IMR-90 (cell line): Measurements from ENCODE around the gene ZNF420. TPM values are rescaled to one million over a fixed set of nuclear protein-coding genes. Genes with fewer than 3 reads are reported as not detected.

Experiments
- ATAC-seq: fragments of 200-7000 bp; cut with Tn5 transposase; 2 replicates; pipeline ENCODE4 v1.9.1; 2020; ENCODE audit warnings: low read depth, mild to moderate bottlenecking, moderate library complexity
- BruUV-seq: library from RNA; stranded (reverse); fragments of 400-500 nt; replicated peaks from 2 replicates; lab custom pipeline; 2021; lab: Mats Ljungman, UMichigan
- CTCF ChIA-PET: fragments of 300-600 bp; formaldehyde crosslinking; extraction: SDS; loops from one replicate; lab custom pipeline; 2021; ENCODE audit warnings: antibody characterized with exemption; lab: Yijun Ruan, JAX
- POLR2A ChIA-PET: fragments of 300-600 bp; sonication (Branson Sonifier 250); formaldehyde crosslinking; loops from one replicate; lab custom pipeline; 2022; ENCODE audit warnings: antibody characterized with exemption; ENCODE audit not compliant: unreplicated experiment; lab: Charles Lee
- DNase-seq: peaks from one replicate; pipeline ENCODE4 v3.0.0; 2013
- H2AFZ ChIP-seq: replicated peaks from 2 replicates; pipeline ENCODE3; 2013; ENCODE audit warnings: low read length, mild to moderate bottlenecking; ENCODE audit not compliant: poor library complexity
- H2AK5ac ChIP-seq: 2 replicates; pipeline ENCODE4 v1.6.1; 2013; ENCODE audit warnings: low read depth, low read length, inconsistent platforms
- H2AK9ac ChIP-seq: replicated peaks from 2 replicates; pipeline ENCODE3; 2013; ENCODE audit warnings: mild to moderate bottlenecking, low read depth, low read length, moderate library complexity; ENCODE audit not compliant: poor library complexity
- H2BK120ac ChIP-seq: 2 replicates; pipeline ENCODE4 v1.6.1; 2013; ENCODE audit warnings: low read depth, low read length, inconsistent platforms
- H2BK15ac ChIP-seq: 3 replicates; pipeline ENCODE4 v1.6.1; 2013; ENCODE audit warnings: low read depth, low read length, inconsistent platforms
- H2BK20ac ChIP-seq: 2 replicates; pipeline ENCODE4 v1.6.1; 2013; ENCODE audit warnings: low read depth, mild to moderate bottlenecking, inconsistent platforms, low read length, moderate library complexity
- H2BK5ac ChIP-seq: 2 replicates; pipeline ENCODE4 v1.6.1; 2013; ENCODE audit warnings: mild to moderate bottlenecking, low read depth, low read length, inconsistent platforms; ENCODE audit not compliant: poor library complexity, severe bottlenecking
- H3K14ac ChIP-seq: replicated peaks from 2 replicates; pipeline ENCODE4 v1.6.1; 2013; ENCODE audit warnings: low read depth, low read length, inconsistent platforms
- H3K18ac ChIP-seq: 2 replicates; pipeline ENCODE4 v1.6.1; 2013; ENCODE audit warnings: low read depth, low read length, control low read depth
- H3K23ac ChIP-seq: 2 replicates; pipeline ENCODE4 v1.6.1; 2013; ENCODE audit warnings: low read depth, low read length, inconsistent platforms
- H3K27ac ChIP-seq: 2 replicates; pipeline ENCODE4 v1.5.1; 2013; ENCODE audit warnings: mild to moderate bottlenecking, control low read depth, low read length; ENCODE audit not compliant: insufficient read depth
- H3K27me3 ChIP-seq: 2 replicates; pipeline ENCODE4 v1.6.1; 2013; ENCODE audit warnings: low read length; ENCODE audit not compliant: control insufficient read depth, insufficient read depth
- H3K36me3 ChIP-seq: 2 replicates; pipeline ENCODE4 v1.6.1; 2013; ENCODE audit warnings: low read length, mixed read lengths; ENCODE audit not compliant: control insufficient read depth, insufficient read depth
- H3K4ac ChIP-seq: 2 replicates; pipeline ENCODE4 v1.6.1; 2013; ENCODE audit warnings: low read depth, low read length, inconsistent platforms
- H3K4me1 ChIP-seq: 2 replicates; pipeline ENCODE4 v1.6.1; 2013; ENCODE audit warnings: low read length, mixed read lengths; ENCODE audit not compliant: control insufficient read depth, insufficient read depth
- H3K4me2 ChIP-seq: 2 replicates; pipeline ENCODE4 v1.6.1; 2013; ENCODE audit warnings: low read depth, mild to moderate bottlenecking, control low read depth, low read length, moderate library complexity
- H3K4me3 ChIP-seq: 2 replicates; pipeline ENCODE4 v1.5.1; 2013; ENCODE audit warnings: low read depth, mild to moderate bottlenecking, control low read depth, low read length, moderate library complexity; ENCODE audit not compliant: insufficient read depth
- H3K56ac ChIP-seq: 2 replicates; pipeline ENCODE4 v1.6.1; 2013; ENCODE audit warnings: low read length, inconsistent platforms; ENCODE audit not compliant: insufficient read depth; ENCODE audit errors: extremely low read depth
- H3K79me1 ChIP-seq, 2 experiments: 2 replicates each; pipeline ENCODE4 v1.6.1; 2013; ENCODE audit warnings: low read length in 2 of 2, inconsistent platforms in 1 of 2, low read depth in 1 of 2
- H3K9ac ChIP-seq: 2 replicates; pipeline ENCODE4 v1.6.1; 2013; ENCODE audit warnings: low read depth, low read length, control low read depth
- H3K9me1 ChIP-seq: 2 replicates; pipeline ENCODE4 v1.6.1; 2013; ENCODE audit warnings: low read length, inconsistent platforms; ENCODE audit not compliant: insufficient read depth
- H3K9me3 ChIP-seq: 2 replicates; pipeline ENCODE4 v1.6.1; 2013; ENCODE audit warnings: low read length; ENCODE audit not compliant: control insufficient read depth, insufficient read depth
- H4K20me1 ChIP-seq: 2 replicates; pipeline ENCODE4 v1.6.1; 2013; ENCODE audit warnings: low read length, inconsistent platforms; ENCODE audit not compliant: insufficient read depth
- H4K5ac ChIP-seq: 2 replicates; pipeline ENCODE4 v1.6.1; 2013; ENCODE audit warnings: mild to moderate bottlenecking, low read depth, low read length, control low read depth
- H4K8ac ChIP-seq, 2 experiments: 2 replicates each; pipeline ENCODE4 v1.6.1; 2013; ENCODE audit warnings: low read depth in 2 of 2, low read length in 2 of 2, control low read depth in 1 of 2, inconsistent platforms in 1 of 2
- H4K91ac ChIP-seq: 2 replicates; pipeline ENCODE4 v1.6.1; 2013; ENCODE audit warnings: low read depth, low read length, inconsistent platforms; ENCODE audit not compliant: insufficient read depth
- BHLHE40 ChIP-seq: fragments of 150-350 bp; IDR thresholded peaks from 2 replicates; pipeline ENCODE4 v1.6.1; 2016; ENCODE audit warnings: mild to moderate bottlenecking, low read depth, low read length
- POLR2A ChIP-seq: IDR thresholded peaks from 2 replicates; pipeline ENCODE4 v1.6.1; 2012; ENCODE audit warnings: mild to moderate bottlenecking, low read depth, low read length
- RAD21 ChIP-seq: IDR thresholded peaks from 2 replicates; pipeline ENCODE4 v1.6.1; 2012; ENCODE audit warnings: low read length, improper control_type of control experiment
- WGBS, 2 experiments: methylation state at CpG; one replicate each; pipeline versions ENCODE4 v1.1.5 to v1.1.7; 2013; ENCODE audit warnings: missing lambda C conversion rate in 2 of 2; ENCODE audit not compliant: insufficient read length in 1 of 2; ENCODE audit errors: extremely low coverage in 2 of 2; 5-methylcytosine and 5-hydroxymethylcytosine counted together
- dilution Hi-C: fragments of 300-500 bp; cut with HindIII; formaldehyde crosslinking; loops from one replicate; pipeline ENCODE4 v1.14.3; 2018; ENCODE audit warnings: low sequenced_read_pairs; ENCODE audit not compliant: unreplicated experiment
- in situ Hi-C: fragments of 300-500 bp; cut with MboI; formaldehyde crosslinking; loops from 3 replicates; pipeline ENCODE4 v1.14.3; 2019; ENCODE audit warnings: low sequenced_read_pairs, inconsistent platforms, mixed read lengths
- intact Hi-C: fragments of 100-400 bp; cut with micrococcal nuclease; formaldehyde crosslinking; loops from 2 replicates; pipeline ENCODE4 v1.10.0; 2022
- polyA plus RNA-seq, 3 experiments: library from polyadenylated mRNA; depleted of rRNA; stranded (reverse); fragments of >200 nt; gene quantifications; 2 replicates each; pipeline ENCODE4 v1.2.3, GENCODE V29; 2012; ENCODE audit warnings: low replicate concordance in 1 of 3
- total RNA-seq: library from RNA; depleted of rRNA; stranded (reverse); fragments of >200 nt; gene quantifications from 2 replicates; pipeline ENCODE4 v1.2.3, GENCODE V29; 2012; rRNA removed
- TF ChIP-seq, protein P1 (sequence below): conservative IDR thresholded peaks from 2 replicates; pipeline ENCODE4 v1.5.1; 2012; ENCODE audit warnings: mild to moderate bottlenecking, low read depth, low read length, improper control_type of control experiment

The ZNF420 gene
- total and polyA plus RNA-seq, 2 of the 4 experiments (the other 2 are of a cell fraction): 1.5 to 11.7 TPM

DNA sequence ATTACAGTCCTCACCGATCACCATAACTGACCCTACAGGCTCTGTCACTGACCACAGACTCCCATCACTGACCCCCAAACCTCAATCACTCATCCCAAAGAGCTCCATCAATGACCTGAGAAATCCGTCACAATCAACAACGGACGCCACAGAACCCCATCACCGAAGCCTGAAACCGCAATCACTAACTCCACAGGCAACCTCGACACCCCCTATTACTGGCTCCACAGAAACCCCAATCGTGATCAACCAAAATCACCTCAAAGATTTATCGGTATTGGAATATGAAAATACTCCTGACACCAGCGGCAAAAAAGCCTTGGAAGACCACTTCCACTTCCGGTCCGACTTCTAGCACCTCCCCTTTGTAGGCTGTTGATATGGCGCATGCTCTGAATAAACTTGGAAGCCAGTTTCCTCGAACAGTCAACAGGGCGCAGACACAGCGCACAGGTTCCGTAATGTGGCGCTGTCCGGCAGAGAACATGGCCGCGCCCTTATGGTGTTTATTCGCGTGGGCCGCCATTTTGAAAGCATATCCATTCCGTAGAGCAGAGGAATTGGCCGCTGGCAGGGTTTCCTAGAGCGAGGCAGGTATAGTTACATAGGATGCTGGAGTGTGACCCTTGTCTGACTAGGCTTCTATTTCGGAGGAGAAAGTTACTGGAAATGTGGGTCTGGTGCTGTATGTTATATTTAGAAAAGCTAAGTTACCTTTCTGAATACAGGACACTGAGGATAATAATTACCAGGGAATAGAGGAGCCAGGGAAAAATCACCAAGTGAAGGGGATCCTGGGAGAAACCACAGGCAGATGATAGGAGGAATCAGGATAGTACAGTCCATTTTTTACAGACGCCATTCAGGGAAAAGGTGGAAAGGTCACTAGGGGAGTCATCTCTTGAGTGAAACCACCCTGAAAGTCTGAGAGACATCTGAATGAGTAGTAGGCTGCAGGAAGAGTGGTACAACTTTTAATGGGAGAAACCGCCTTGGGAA is 94.4 kb downstream of the ZNF420 start, which contains the start of gene ZNF585A:
ZNF585A (minus strand) TSS at position 328 of the 999 bp plus-strand sequence. CDS start 2,785 bp downstream, outside the sequence.
- in situ Hi-C loops (no loop called here), intact Hi-C loops (no loop called here), dilution Hi-C loops (no loop called here)
- H4K91ac ChIP-seq: peak within 1 kb of the TSS; percentile 69
- ChIA-PET POLR2A (no interaction called here), CTCF (no interaction called here)
- H2BK5ac ChIP-seq: peak within 1 kb of the TSS; percentile 57
- H3K79me1 ChIP-seq: peaks cover 3 to 5% of the 10 kb centered on the region in 2 experiments; a peak in 2 of 4 replicates
- H2AFZ ChIP-seq: peak within 1 kb of the TSS; percentile 99
- H3K9me1 ChIP-seq: no peaks in the 10 kb centered on the region
- H3K14ac ChIP-seq: peak within 1 kb of the TSS; percentile 84
- H3K23ac ChIP-seq: peak within 1 kb of the TSS; percentile 91
- peak within 1 kb of the TSS; percentile 47; the same call in 1 of the 2 replicates for H3K18ac ChIP-seq
- H3K36me3 ChIP-seq: peaks cover 9% of the 10 kb centered on the region
- no peaks in the 10 kb centered on the region for H3K27me3 ChIP-seq
- peaks cover 9% of the 10 kb centered on the region for H3K9me3 ChIP-seq
- H3K4me3 ChIP-seq: peak within 1 kb of the TSS; percentile 65
- H3K56ac ChIP-seq: peak within 1 kb of the TSS; percentile 90
- peak within 1 kb of the TSS; percentile 74 for H4K5ac ChIP-seq
- no peaks in the 10 kb centered on the region for H4K20me1 ChIP-seq
- 0 out of 2 replicates have a peak, but pooled peaks have one; percentile 7 for TF ChIP-seq RAD21
- no peak for TF ChIP-seq BHLHE40
- peak; percentile 54; the same call in 1 of the 2 replicates for TF ChIP-seq POLR2A
- TF ChIP-seq, protein P1, sequence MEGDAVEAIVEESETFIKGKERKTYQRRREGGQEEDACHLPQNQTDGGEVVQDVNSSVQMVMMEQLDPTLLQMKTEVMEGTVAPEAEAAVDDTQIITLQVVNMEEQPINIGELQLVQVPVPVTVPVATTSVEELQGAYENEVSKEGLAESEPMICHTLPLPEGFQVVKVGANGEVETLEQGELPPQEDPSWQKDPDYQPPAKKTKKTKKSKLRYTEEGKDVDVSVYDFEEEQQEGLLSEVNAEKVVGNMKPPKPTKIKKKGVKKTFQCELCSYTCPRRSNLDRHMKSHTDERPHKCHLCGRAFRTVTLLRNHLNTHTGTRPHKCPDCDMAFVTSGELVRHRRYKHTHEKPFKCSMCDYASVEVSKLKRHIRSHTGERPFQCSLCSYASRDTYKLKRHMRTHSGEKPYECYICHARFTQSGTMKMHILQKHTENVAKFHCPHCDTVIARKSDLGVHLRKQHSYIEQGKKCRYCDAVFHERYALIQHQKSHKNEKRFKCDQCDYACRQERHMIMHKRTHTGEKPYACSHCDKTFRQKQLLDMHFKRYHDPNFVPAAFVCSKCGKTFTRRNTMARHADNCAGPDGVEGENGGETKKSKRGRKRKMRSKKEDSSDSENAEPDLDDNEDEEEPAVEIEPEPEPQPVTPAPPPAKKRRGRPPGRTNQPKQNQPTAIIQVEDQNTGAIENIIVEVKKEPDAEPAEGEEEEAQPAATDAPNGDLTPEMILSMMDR: peak; percentile 25
- H2AK9ac ChIP-seq: peak within 1 kb of the TSS; percentile 95
- no peak within 1 kb of the TSS for H2BK20ac ChIP-seq
- H3K4me1 ChIP-seq: no peaks in the 10 kb centered on the region
- peak within 1 kb of the TSS; percentile 68; the same call in 1 of the 2 replicates for H2AK5ac ChIP-seq
- BruUV-seq: TSS peak; percentile 47
- peak within 1 kb of the TSS; percentile 69 to 99 for H4K8ac ChIP-seq
- H2BK120ac ChIP-seq: peak within 1 kb of the TSS; percentile 31; the same call in 1 of the 2 replicates
- ATAC-seq: peak; percentile 100
- 0% methylated on average over 7 of the region's 30 CpGs; no CpG with 5 or more reads in 1 of the 2 experiments for WGBS, 2 experiments
- no peak within 1 kb of the TSS; the same call in 2 of the 3 replicates for H2BK15ac ChIP-seq
- H3K9ac ChIP-seq: peak within 1 kb of the TSS; percentile 81
- peak within 1 kb of the TSS; percentile 91 for H3K4ac ChIP-seq
- H3K4me2 ChIP-seq: peak within 1 kb of the TSS; percentile 75
- H3K27ac ChIP-seq: peak within 1 kb of the TSS; percentile 49
- DNase-seq: peak; percentile 97

Other genes starting within 250 kb of the ZNF420 start
- gene ZNF790, start 240.0 kb upstream of the ZNF420 start, total RNA-seq: 4.3 and 6.4 TPM in 2 replicates
- 0.97 and 1.5 TPM in 2 replicates for gene ZNF790, start 240.0 kb upstream of the ZNF420 start, polyA plus RNA-seq (2012; rRNA removed)
- gene ZNF345, start 227.6 kb upstream of the ZNF420 start, total RNA-seq: 2.5 and 3.0 TPM in 2 replicates
- 1.5 and 1.8 TPM in 2 replicates for gene ZNF345, start 227.6 kb upstream of the ZNF420 start, polyA plus RNA-seq (2012; rRNA removed)
- 3.0 and 3.3 TPM in 2 replicates for gene ZNF829, start 162.1 kb upstream of the ZNF420 start, total RNA-seq
- gene ZNF829, start 162.1 kb upstream of the ZNF420 start, polyA plus RNA-seq (2012; rRNA removed): 0.46 and 0.58 TPM in 2 replicates
- gene ZNF568, start 162.1 kb upstream of the ZNF420 start, total RNA-seq: 7.3 and 10.6 TPM in 2 replicates
- 2.3 and 3.0 TPM in 2 replicates for gene ZNF568, start 162.1 kb upstream of the ZNF420 start, polyA plus RNA-seq (2012; rRNA removed)
- 7.2 and 9.5 TPM in 2 replicates for gene ZNF585A, start 94.3 kb downstream of the ZNF420 start, total RNA-seq
- 5.8 and 6.2 TPM in 2 replicates for gene ZNF585A, start 94.3 kb downstream of the ZNF420 start, polyA plus RNA-seq (2012; rRNA removed)
- gene ZNF585B, start 132.1 kb downstream of the ZNF420 start, total RNA-seq: 10.0 and 10.6 TPM in 2 replicates
- gene ZNF585B, start 132.1 kb downstream of the ZNF420 start, polyA plus RNA-seq (2012; rRNA removed): 6.0 and 6.5 TPM in 2 replicates
- 3.6 and 4.5 TPM in 2 replicates for gene ZNF383, start 139.8 kb downstream of the ZNF420 start, total RNA-seq
- gene ZNF383, start 139.8 kb downstream of the ZNF420 start, polyA plus RNA-seq (2012; rRNA removed): 1.6 and 2.4 TPM in 2 replicates